Measurements from ENCODE around the gene RXYLT1.

DNA sequence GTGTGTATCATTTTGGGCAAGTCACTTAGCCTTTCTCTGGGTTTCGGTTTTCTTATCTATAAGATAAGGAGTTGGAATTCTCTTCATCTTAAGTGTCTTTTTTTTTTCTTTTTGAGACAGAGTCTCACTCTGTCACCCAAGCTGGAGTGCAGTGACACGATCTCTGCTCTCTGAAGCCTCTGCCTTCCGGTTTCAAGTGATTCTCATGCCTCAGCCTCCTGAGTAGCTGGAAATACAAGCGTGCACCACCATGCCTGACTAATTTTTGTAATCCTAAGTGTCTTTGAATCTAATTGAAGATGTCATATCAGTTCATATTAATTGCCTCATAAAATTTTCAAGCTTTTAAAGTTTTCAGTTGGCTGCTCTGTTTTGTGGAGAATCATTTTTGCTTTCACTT lies 68.7 kb downstream of the RXYLT1 start:
- TF ChIP-seq EP300 (IDR thresholded peaks at IDR 0.05) (no peak), CTCF (IDR thresholded peaks at IDR 0.05) (no peak), POLR2A (IDR thresholded peaks at IDR 0.05; ENCODE audit: low read depth) (no peak)

All from esophagus muscularis mucosa (tissue), 4 donors.